GM06990 (cell line): ENCODE data around the gene TEAD1.

Experiments used
- DNase-seq: peaks from one replicate; pipeline ENCODE4 v3.0.0-alpha.2; 2011; ENCODE audit not compliant: insufficient read length; ENCODE audit errors: extremely low read depth
- H3K27me3 ChIP-seq: replicated peaks from 2 replicates; pipeline ENCODE4 v1.6.0; 2011; ENCODE audit warnings: low read length; ENCODE audit not compliant: control insufficient read depth, insufficient read depth
- H3K36me3 ChIP-seq: 2 replicates; pipeline ENCODE4 v1.5.1; 2011; ENCODE audit warnings: low read length; ENCODE audit not compliant: control insufficient read depth, insufficient read depth
- H3K4me3 ChIP-seq: replicated peaks from 2 replicates; pipeline ENCODE4 v1.5.1; 2011; ENCODE audit warnings: low read depth, mild to moderate bottlenecking, control low read depth, low read length
- CTCF ChIP-seq: IDR thresholded peaks from 2 replicates; pipeline ENCODE4 v1.5.1; 2011; ENCODE audit warnings: low read length, control low read depth, mild to moderate bottlenecking, inconsistent platforms; ENCODE audit not compliant: insufficient read depth, poor library complexity, severe bottlenecking

The TEAD1 gene

GRCh38 chr11:12917822-12918221 lies 243.6 kb downstream of the TEAD1 start:
- Histone ChIP-seq H3K27me3 (no peaks in the 10 kb centered on the region), H3K36me3 (no peaks in the 10 kb centered on the region), H3K4me3 (no peak overlapping the region)
- DNase-seq, result no peak
- TF ChIP-seq CTCF, result no peak

GRCh38 chr11:12918667-12919066 lies 244.4 kb downstream of the TEAD1 start:
- TF ChIP-seq CTCF, result no peak
- no peak overlapping the region for H3K4me3 ChIP-seq
- no peaks in the 10 kb centered on the region for H3K27me3 ChIP-seq
- H3K36me3 ChIP-seq, result no peaks in the 10 kb centered on the region
- DNase-seq, result no peak

- Histone ChIP-seq H3K36me3 (no peaks in the 10 kb centered on the region), H3K4me3 (no peak overlapping the region), H3K27me3 (no peaks in the 10 kb centered on the region)
- no peak for DNase-seq
- TF ChIP-seq CTCF, result no peak
These were observed 248.2 kb downstream of the TEAD1 start for GRCh38 chr11:12922418-12922817.

- DNase-seq, result no peak
- Histone ChIP-seq H3K4me3 (no peak overlapping the region), H3K36me3 (no peaks in the 10 kb centered on the region), H3K27me3 (no peaks in the 10 kb centered on the region)
- TF ChIP-seq CTCF, result no peak
These were observed 248.8 kb downstream of the TEAD1 start for GRCh38 chr11:12922980-12923507.

GRCh38 chr11:12924650-12925049 lies 250.4 kb downstream of the TEAD1 start:
- DNase-seq, result no peak

More at GRCh38 chr11:12924650-12925049, 250.4 kb downstream of the TEAD1 start:
- Histone ChIP-seq H3K27me3 (no peaks in the 10 kb centered on the region), H3K4me3 (no peak overlapping the region), H3K36me3 (no peaks in the 10 kb centered on the region)
- no peak for TF ChIP-seq CTCF
